Mesenchymal stem cell (in vitro differentiated cells and primary cell): ENCODE data around the gene SLFN5.
"Not testable (repeated sequence)": the region's sequence is repeated elsewhere in the genome, so short reads cannot be mapped to it uniquely, and the experiment has no call there.

Source experiments
- DNase-seq: peaks from one replicate; pipeline ENCODE4 v3.0.0-alpha.2; 2013
- H2AFZ ChIP-seq: one replicate; pipeline ENCODE4 v1.6.1; 2013; ENCODE audit warnings: low read depth, mild to moderate bottlenecking, control low read depth, inconsistent platforms, low read length, moderate library complexity
- H2AK5ac ChIP-seq: 2 replicates; pipeline ENCODE4 v1.6.1; 2013; ENCODE audit warnings: low read length, moderate library complexity, mild to moderate bottlenecking, inconsistent platforms; ENCODE audit not compliant: severe bottlenecking
- H2BK120ac ChIP-seq: one replicate; pipeline ENCODE4 v1.6.1; 2013; ENCODE audit warnings: low read depth, mild to moderate bottlenecking, inconsistent platforms, low read length, moderate library complexity
- H2BK12ac ChIP-seq, 2 experiments: one replicate each; pipeline ENCODE4 v1.6.1; 2013; ENCODE audit warnings: inconsistent platforms in 2 of 2, low read length in 2 of 2, mild to moderate bottlenecking in 2 of 2, moderate library complexity in 2 of 2, control low read depth in 1 of 2
- H2BK15ac ChIP-seq: one replicate; pipeline ENCODE4 v1.6.1; 2013; ENCODE audit warnings: mild to moderate bottlenecking, low read depth, inconsistent platforms; ENCODE audit not compliant: poor library complexity, severe bottlenecking
- H2BK5ac ChIP-seq: 2 replicates; pipeline ENCODE4 v1.6.1; 2013; ENCODE audit warnings: low read depth, mild to moderate bottlenecking, low read length, control low read depth, inconsistent platforms; ENCODE audit not compliant: poor library complexity, severe bottlenecking
- H3K14ac ChIP-seq, 2 experiments: one replicate each; pipeline ENCODE4 v1.6.1; 2013; ENCODE audit warnings: inconsistent platforms in 2 of 2, low read length in 2 of 2, control low read depth in 1 of 2, mild to moderate bottlenecking in 1 of 2, moderate library complexity in 1 of 2
- H3K18ac ChIP-seq, 2 experiments: one replicate each; pipeline ENCODE4 v1.6.1; 2013; ENCODE audit warnings: inconsistent platforms in 2 of 2, low read length in 2 of 2, control low read depth in 1 of 2, low read depth in 1 of 2, mild to moderate bottlenecking in 1 of 2
- H3K23ac ChIP-seq, 2 experiments: one replicate each; pipeline ENCODE4 v1.6.1; 2013; ENCODE audit warnings: inconsistent platforms in 2 of 2, low read length in 2 of 2, mild to moderate bottlenecking in 2 of 2, moderate library complexity in 2 of 2, control low read depth in 1 of 2
- H3K27ac ChIP-seq: 2 replicates; pipeline ENCODE4 v1.5.1; 2013; ENCODE audit warnings: mild to moderate bottlenecking, moderate library complexity, low read length, control low read depth, inconsistent platforms; ENCODE audit not compliant: poor library complexity, severe bottlenecking
- H3K27me3 ChIP-seq, 2 experiments: 2 replicates each; pipeline versions ENCODE4 v1.6.1 to v1.7.0; 2013; ENCODE audit warnings: low read length in 2 of 2, mild to moderate bottlenecking in 2 of 2, moderate library complexity in 2 of 2, control low read depth in 1 of 2, inconsistent platforms in 1 of 2; ENCODE audit not compliant: control insufficient read depth in 1 of 2, insufficient read depth in 1 of 2
- H3K36me3 ChIP-seq, 2 experiments: 2 replicates each; pipeline versions ENCODE4 v1.6.1 to v1.7.0; 2013; ENCODE audit warnings: low read length in 2 of 2, control low read depth in 1 of 2, inconsistent platforms in 1 of 2, low read depth in 1 of 2, mild to moderate bottlenecking in 1 of 2; ENCODE audit not compliant: insufficient read depth in 2 of 2, control insufficient read depth in 1 of 2
- H3K4ac ChIP-seq, 2 experiments: one replicate each; pipeline ENCODE4 v1.6.1; 2013; ENCODE audit warnings: inconsistent platforms in 2 of 2, low read length in 2 of 2, mild to moderate bottlenecking in 2 of 2, moderate library complexity in 2 of 2, control low read depth in 1 of 2, low read depth in 1 of 2
- H3K4me1 ChIP-seq: 2 replicates; pipeline ENCODE4 v1.6.1; 2013; ENCODE audit warnings: low read depth, low read length, control low read depth; ENCODE audit not compliant: control insufficient read depth, insufficient read depth
- H3K4me2 ChIP-seq: 2 replicates; pipeline ENCODE4 v1.6.1; 2013; ENCODE audit warnings: low read length, mild to moderate bottlenecking, inconsistent platforms; ENCODE audit not compliant: poor library complexity, severe bottlenecking
- H3K4me3 ChIP-seq, 2 experiments: 2 replicates each; pipeline versions ENCODE4 v1.5.1 to v1.7.0; 2013; ENCODE audit warnings: low read length in 2 of 2, mild to moderate bottlenecking in 2 of 2, control low read depth in 1 of 2, low read depth in 1 of 2; ENCODE audit not compliant: insufficient read depth in 1 of 2
- H3K79me1 ChIP-seq: replicated peaks from 2 replicates; pipeline ENCODE4 v1.6.1; 2013; ENCODE audit warnings: mild to moderate bottlenecking, control low read depth, low read length, inconsistent platforms; ENCODE audit not compliant: poor library complexity, severe bottlenecking
- H3K9ac ChIP-seq: 2 replicates; pipeline ENCODE4 v1.7.0; 2013; ENCODE audit warnings: mild to moderate bottlenecking, low read length, moderate library complexity
- H3K9me3 ChIP-seq: 2 replicates; pipeline ENCODE4 v1.7.0; 2013; ENCODE audit warnings: mild to moderate bottlenecking, low read length; ENCODE audit not compliant: control insufficient read depth
- H4K8ac ChIP-seq: one replicate; pipeline ENCODE4 v1.6.1; 2013; ENCODE audit warnings: inconsistent platforms, mild to moderate bottlenecking, low read length, moderate library complexity
- H4K91ac ChIP-seq: one replicate; pipeline ENCODE4 v1.6.1; 2013; ENCODE audit warnings: mild to moderate bottlenecking, low read length, inconsistent platforms
- WGBS: methylation state at CpG from one replicate; pipeline ENCODE4 v1.1.7; 2013; ENCODE audit warnings: mixed read lengths; 5-methylcytosine and 5-hydroxymethylcytosine counted together

SLFN5 gene

DNA sequence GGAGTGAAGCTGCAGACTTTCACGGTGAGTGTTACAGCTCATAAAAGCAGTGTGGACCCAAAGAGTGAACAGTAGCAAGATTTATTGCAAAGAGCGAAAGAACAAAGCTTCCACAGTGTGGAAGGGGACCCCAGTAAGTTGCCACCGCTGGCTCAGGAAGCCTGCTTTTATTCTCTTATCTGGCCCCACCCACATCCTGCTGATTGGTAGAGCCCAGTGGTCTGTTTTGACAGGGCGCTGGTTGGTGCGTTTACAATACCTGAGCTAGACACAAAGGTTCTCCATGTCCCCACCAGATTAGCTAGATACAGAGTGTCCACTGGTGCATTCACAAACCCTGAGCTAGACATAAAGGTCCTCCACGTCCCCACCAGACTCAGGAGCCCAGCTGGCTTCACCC, 35.6 kb downstream of the SLFN5 start:
- H3K14ac ChIP-seq, H3K9me3 ChIP-seq, H3K9ac ChIP-seq, H3K4me3 ChIP-seq, H3K27me3 ChIP-seq, H3K27ac ChIP-seq, H3K4me1 ChIP-seq, DNase-seq, H2BK120ac ChIP-seq, H3K79me1 ChIP-seq, H2BK12ac ChIP-seq, H3K23ac ChIP-seq, H4K91ac ChIP-seq, H2AK5ac ChIP-seq, H3K4ac ChIP-seq, H3K18ac ChIP-seq, H2BK5ac ChIP-seq, H3K4me2 ChIP-seq, H4K8ac ChIP-seq, H3K36me3 ChIP-seq, H2AFZ ChIP-seq, H2BK15ac ChIP-seq: not testable (repeated sequence)
- 82% methylated on average over 6 of the region's 6 CpGs for WGBS

DNA sequence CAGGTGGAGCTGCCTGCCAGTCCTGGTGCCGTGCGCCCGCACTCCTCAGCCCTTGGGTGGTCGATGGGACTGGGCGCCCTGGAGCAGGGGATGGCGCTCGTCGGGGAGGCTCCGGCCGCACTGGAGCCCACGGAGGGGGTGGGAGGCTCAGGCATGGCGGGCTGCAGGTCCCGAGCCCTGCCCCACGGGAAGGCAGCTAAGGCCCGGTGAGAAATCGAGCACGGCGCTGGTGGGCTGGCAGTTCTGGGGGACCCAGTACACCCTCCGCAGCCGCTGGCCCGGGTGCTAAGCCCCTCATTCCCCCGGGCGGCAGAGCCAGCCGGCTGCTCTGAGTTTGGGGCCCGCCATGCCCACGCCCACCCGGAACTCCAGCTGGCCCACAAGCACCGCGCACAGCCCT, 36.0 kb downstream of the SLFN5 start:
- H3K4me3 ChIP-seq: not testable (repeated sequence)

GRCh38 chr17:35283767-35284166, 40.9 kb downstream of the SLFN5 start:
- no peak overlapping the region for H2BK5ac ChIP-seq
- H2BK12ac ChIP-seq: no peak overlapping the region
- no peak overlapping the region for H3K9ac ChIP-seq
- no peak overlapping the region for H2AK5ac ChIP-seq
- H3K36me3 ChIP-seq: no peaks in the 10 kb centered on the region
- no peak overlapping the region for H2BK120ac ChIP-seq
- H3K4me1 ChIP-seq: no peaks in the 10 kb centered on the region
- no peak overlapping the region for H2BK15ac ChIP-seq
- no peak overlapping the region for H4K8ac ChIP-seq
- no peak overlapping the region for H3K4me3 ChIP-seq
- H3K4ac ChIP-seq: no peak overlapping the region
- H4K91ac ChIP-seq: no peak overlapping the region
- no peak overlapping the region for H3K18ac ChIP-seq
- H2AFZ ChIP-seq: no peak overlapping the region
- H3K4me2 ChIP-seq: no peak overlapping the region
- H3K14ac ChIP-seq: no peak overlapping the region
- no peak overlapping the region for H3K27ac ChIP-seq
- peaks cover 4% of the 10 kb centered on the region for H3K9me3 ChIP-seq
- no peaks in the 10 kb centered on the region for H3K79me1 ChIP-seq
- no peaks in the 10 kb centered on the region for H3K27me3 ChIP-seq
- no peak for DNase-seq
- H3K23ac ChIP-seq: no peak overlapping the region

More for the DNA sequence above, 36.0 kb downstream of the SLFN5 start:
- not testable (repeated sequence) for H3K9ac ChIP-seq, H2BK120ac ChIP-seq, H3K4ac ChIP-seq, H2BK5ac ChIP-seq, H3K79me1 ChIP-seq, H3K27me3 ChIP-seq, H3K4me1 ChIP-seq, H3K23ac ChIP-seq, H3K18ac ChIP-seq, H3K14ac ChIP-seq, H3K27ac ChIP-seq, H2AK5ac ChIP-seq, H3K4me2 ChIP-seq, H2BK12ac ChIP-seq, DNase-seq, H4K91ac ChIP-seq, H3K9me3 ChIP-seq, H2BK15ac ChIP-seq, H4K8ac ChIP-seq, H2AFZ ChIP-seq, H3K36me3 ChIP-seq
- WGBS: 93% methylated on average over 23 of the region's 29 CpGs

GRCh38 chr17:35284955-35285354, 42.1 kb downstream of the SLFN5 start:
- no peaks in the 10 kb centered on the region for H3K36me3 ChIP-seq
- 46% methylated on average over 1 of the region's 2 CpGs for WGBS
- H3K14ac ChIP-seq: no peak overlapping the region
- H2BK15ac ChIP-seq: no peak overlapping the region
- no peak overlapping the region for H3K4me3 ChIP-seq
- H2AFZ ChIP-seq: no peak overlapping the region
- no peak overlapping the region for H3K27ac ChIP-seq
- H4K91ac ChIP-seq: no peak overlapping the region
- no peaks in the 10 kb centered on the region for H3K79me1 ChIP-seq
- H3K4ac ChIP-seq: no peak overlapping the region
- no peaks in the 10 kb centered on the region for H3K27me3 ChIP-seq
- H3K4me1 ChIP-seq: no peaks in the 10 kb centered on the region
- no peak overlapping the region for H2BK120ac ChIP-seq
- no peak overlapping the region for H2BK12ac ChIP-seq
- DNase-seq: no peak
- H3K23ac ChIP-seq: no peak overlapping the region
- H3K4me2 ChIP-seq: no peak overlapping the region
- no peak overlapping the region for H2AK5ac ChIP-seq
- H3K9ac ChIP-seq: no peak overlapping the region
- H3K18ac ChIP-seq: no peak overlapping the region
- H4K8ac ChIP-seq: no peak overlapping the region
- no peak overlapping the region for H2BK5ac ChIP-seq
- H3K9me3 ChIP-seq: peaks cover 7% of the 10 kb centered on the region
